GM21423 (cell line): ENCODE data around the gene ASTL.

Experiments
- ATAC-seq: cut with Tn5 transposase; IDR thresholded peaks from one replicate; pipeline ENCODE4 v1.9.1; 2021; ENCODE audit warnings: mild to moderate bottlenecking, moderate library complexity; ENCODE audit not compliant: unreplicated experiment

The ASTL gene

DNA sequence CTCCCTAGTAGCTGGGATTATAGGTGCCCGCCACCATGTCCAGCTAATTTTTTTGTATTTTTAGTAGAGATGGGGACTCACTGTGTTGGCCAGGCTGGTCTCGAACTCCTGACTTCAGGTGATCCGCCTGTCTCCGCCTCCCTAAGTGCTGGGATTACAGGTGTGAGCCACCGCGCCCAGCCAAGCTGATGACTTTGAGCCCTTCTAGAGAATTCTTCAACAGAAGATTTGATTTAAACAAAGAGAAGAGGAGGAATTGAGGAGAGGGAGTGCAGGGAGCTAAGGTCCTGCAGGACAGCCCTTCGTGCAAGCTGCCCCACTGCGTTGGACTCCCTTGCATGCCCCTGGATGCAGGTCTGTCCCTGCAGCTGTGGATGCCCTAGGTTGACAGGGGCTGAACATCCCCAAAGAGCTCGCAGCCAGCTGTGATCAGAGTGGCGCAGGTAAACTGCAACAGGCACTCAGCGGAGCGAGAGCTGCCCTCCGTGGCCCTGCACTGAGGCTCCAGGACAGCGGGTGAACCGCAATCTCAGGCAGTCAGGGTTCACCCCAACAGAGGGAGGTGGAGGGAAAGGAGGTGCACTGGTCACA, 35.6 kb downstream of the ASTL start:
- no peak for ATAC-seq

DNA sequence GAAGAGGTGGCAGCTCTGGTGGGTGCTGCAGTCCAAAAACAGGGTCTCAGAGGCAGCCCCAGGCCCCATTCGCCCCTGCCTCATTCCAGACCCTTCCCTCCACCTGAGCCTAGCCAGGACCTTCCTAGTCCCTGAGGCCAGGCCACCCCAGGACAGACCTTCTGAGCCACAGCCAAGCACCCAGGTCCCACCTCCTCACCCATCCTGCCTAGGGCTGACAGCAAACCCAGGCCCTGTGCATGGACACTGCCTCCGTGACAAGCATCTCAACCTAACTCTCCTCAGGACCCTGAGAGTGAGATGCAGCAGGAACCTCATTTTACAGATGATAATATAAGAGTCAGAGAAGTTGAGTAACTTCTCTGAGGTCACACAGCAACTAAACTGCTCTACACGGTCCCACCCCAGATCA, 37.4 kb downstream of the ASTL start:
- no peak for ATAC-seq

DNA sequence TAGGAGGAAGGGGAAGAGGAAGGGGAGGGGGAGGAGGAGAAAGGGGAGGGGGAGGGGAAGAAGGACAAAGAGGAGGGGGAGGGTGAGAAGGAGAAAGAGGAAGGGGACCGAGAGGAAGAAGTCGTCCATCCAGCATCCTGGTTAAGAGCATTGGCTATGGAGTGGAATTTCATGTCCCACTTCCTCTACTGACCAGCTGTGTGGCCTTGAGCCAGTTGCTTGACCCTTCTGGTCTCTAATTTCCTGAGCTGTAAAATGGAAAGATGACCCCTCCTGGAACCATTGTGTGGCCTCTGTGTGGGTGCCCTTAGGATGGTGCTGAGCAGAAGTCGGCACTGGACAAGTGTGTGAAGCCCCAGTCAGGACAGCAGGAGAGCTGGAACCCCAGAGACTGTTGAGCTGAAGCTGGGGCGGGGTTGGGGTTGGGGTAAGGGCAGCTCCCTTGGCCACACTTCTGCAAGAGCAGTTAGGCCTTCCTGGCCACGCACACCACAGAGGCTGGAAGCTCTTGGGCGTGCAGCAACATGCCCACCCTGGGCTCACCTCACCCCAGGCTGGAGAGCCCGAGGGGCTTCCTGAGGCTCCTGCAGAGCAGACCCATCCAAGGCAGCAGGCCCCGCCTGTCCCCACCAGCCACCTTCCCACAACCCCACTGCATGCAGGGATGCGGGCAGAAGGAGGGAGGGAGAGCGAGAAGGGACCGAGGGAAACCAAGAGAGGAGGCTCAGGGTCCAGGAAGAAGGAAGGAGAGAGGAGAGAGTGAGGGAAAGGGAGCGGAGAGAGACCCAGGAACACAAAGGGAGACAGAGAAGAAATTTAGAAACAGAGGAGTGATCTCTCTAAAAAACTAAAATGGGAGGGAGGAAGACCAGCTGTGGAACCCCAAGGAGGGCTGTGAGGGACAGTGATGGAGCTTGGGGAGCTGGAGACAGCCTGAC, 38.2 kb downstream of the ASTL start:
- no peak for ATAC-seq

DNA sequence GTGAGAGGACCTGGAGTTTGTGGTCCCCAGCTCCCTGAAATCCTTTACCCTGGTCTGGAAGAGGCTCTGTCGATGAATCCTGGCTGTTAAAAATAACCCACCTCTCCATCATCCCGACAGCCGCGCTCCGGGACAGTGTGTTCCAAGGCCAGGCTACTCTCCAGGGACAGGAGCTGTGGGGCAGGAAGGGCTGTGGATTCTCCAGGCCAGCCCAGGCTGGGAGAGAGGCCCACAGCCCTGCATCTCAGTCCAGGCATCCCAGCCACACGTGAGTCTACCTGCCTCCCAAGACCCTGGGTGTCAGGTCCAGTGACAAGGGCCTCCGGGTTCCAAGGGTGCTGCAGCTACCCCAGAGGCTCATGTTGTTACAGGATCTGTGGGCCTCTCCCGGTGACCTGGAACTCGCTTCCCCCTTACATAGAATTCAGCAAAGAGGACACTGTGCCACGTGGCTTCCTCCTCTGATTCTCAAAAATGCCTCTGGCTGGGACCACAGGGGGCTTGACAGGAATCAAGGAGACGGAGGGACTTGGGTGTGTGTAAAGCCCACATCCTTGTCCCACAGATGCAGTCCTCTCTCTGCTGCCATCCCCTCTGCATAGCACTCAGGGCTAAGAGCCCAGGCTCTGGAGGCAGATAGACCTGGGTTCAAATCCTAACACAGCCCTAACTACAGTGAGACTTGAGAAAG, 39.3 kb downstream of the ASTL start:
- ATAC-seq = no peak

DNA sequence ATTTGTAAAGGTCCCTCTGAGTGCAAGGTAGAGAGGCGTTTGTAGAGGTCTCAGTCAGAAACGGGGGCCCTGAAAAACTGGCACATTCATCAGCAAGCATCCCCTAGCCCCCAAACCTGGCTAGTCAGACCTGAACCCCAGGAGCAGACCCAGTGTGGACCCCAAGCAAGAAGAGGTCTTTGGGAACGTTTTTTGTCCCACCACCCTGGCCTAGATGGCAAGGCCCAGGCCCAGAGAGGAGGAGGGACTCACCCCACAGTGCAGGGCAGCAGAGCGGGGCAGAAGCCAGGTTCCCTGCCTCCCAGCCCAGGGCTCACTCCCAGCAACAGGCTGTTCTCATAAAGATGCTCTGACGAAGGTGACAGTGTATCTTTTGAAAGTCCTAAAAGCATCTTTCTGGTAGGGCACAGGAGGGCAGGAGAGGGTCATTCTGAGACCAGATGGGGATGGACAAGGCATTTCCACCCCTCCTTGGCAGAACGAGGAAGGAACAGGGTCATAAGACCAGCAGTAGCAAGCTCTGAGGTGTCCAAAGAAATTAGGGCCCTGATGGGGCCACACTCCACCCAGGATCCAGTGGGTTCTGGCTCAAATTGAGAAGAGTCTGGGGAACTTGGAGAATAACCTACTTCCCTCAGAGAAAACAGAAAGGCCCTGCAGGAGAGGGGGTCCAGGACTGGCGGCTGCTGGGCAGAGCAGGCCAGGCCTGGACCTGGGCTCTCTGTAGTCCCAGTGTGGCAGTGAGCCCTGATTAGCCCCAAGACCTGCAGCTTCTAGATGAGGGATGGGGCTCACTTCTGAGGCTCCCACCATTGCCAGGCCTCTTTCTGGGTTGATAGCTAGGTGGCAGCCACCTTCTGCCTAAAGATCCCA, 40.1 kb downstream of the ASTL start:
- no peak for ATAC-seq

DNA sequence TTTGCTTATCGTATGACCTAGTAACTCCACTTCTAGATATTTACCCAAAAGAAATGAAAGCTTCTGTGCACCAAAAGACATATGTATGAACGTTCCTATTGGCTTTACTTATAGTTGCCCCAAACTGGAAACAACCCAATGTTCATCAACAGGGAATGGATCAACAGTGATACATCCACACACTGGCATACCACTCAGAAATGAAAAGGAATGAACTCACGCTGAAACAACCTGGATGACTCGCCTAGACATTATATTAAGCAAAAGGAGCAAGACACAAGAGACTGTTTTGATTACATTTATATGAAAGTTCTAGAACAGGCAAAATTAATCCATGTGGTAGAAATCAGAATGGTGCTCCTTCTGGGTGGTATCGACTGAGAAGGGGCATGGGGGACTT, 40.9 kb downstream of the ASTL start:
- no peak for ATAC-seq

DNA sequence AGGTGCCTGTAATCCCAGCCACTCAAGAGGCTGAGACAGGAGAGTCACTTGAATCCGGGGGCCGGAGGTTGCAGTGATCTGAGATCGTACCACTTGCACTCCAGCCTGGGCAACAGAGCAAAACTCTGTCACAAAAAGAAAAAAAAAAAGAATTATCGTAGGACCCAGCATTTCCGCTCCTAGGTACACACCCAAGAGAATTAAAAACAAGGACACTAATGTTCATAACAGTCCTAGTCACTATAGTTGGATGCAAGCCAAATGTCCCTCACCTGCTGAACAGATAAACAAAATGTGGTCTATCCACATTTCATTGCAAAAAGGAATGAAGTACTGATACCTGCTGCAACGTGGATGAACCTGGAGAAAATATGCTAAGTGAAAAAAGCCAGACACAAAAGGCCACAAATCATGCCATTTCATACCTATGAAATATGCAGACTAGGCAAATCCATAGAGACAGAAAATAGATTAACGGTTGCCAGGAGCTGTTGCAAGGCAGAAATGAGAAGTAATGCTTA, 43.1 kb downstream of the ASTL start:
- no peak for ATAC-seq

DNA sequence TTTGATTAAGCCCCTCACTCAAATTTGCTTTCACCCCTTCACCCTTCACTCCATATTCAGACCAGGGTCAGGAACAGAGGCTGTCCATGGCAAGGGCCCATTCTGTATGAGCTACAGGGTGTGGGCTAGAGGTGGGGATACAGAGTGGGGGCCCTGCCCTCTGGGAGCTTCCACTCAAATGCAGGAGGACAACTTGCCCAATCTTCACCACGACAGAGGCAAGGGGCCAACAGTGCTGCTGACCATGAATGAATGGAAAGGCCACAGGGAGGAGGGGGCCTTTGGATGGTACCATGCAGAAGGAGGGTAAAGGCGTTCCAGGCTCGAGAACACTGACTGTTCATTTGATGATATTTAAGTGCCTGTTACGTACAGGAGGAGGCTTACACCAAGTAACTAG, 44.8 kb downstream of the ASTL start:
- ATAC-seq = no peak

DNA sequence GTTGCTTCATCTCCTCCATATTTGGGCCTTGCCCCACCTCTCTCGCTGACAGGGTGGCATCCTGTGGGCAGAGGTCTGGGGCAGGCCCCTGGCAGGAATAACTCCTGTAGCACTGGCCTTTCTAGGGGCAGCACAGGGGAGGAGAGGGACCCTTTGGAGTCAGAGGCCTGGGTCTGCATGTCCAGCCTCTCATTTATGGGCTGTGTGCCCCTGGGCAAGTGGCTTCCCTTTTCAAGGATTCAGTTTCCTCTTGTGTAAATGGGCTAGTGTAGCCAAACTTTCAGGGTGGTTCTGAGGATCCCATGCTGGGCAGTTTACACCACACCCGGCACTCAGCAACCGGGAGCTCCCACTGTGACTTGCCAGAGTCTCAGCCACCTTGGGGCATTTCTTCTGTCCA, 45.4 kb downstream of the ASTL start:
- ATAC-seq = no peak

DNA sequence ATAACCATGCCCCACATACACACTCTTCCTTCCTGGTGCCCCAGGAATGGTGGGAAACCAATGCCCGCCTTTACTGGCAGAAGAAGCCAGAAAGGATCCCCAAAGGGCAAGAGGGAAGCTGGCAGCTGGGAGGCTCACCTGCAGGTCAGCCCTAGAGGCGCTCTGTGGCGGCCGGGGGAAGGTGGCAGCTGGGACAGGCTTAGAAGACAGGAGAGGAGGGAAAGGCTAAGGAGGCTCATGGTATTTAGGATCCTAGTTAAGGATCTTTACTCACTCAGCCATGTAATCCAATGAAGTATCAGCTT, 45.8 kb downstream of the ASTL start:
- no peak for ATAC-seq

DNA sequence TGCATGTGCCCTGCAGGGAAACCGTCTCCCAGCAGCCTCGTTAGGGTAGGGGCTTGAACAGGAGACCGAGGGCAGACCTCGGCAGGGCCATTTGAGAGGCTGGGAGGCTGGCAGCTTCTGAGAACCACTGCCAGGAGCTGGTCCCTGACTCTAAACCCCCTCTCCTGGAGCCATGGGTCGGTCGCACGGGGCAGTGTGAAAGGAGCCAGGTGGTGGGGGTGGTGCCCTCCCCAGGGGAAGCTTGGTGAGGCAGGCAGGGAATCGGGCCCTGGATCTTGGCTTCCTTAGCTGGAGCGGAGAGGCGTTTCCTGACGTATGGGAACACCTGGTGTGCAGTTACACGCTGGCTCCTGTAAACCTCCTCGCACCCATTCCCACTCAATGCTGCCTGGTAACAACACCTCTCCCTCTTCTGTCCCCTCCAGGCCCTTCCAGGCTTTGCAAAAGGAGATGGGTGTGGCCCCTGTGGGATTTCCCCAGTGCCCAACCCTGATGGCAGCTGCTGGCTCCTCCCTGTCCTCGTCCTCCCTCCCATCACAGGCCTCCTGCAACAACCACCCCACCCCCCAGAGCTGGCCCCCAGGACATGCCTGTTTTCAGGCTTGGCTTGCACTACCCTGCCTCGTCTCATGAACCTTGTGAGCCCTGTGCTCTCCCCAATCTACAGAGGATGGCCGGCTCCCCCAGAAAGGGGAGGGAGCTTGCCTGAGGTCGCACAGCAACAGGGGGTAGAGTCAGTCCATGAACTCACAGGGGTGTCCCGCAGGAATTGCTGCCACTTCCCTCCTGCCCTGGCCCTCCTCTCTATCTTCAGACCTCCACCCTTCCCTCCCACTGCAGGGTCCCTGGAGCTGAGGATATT, 46.4 kb downstream of the ASTL start:
- no peak for ATAC-seq

DNA sequence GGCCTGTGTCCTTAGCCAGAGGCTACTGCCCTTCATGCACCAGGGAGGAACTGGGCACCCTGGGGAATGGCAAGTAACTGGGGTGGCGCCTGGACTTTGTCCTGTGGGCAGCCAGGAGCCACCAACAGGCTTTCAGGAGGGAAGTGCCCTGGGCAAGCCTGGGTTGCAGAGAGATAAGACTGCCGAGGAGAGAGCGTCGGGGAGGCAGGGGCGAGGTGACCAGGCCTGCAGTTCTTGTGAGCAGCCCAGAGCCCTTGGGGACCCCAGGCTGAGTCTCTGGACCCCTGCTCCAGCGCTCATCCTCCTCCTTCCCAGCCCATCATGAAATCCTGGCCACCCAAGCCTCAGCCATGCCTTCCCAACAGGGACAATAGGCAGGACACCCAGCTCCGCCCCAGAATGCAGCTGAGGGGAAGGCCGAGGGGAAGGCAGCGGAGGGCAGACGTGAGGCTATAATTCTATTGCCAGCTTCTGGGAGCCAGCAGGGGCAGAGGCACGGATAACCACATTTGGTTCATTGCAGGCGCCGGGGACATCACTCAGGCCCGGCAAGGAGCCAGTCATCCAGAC, 47.1 kb downstream of the ASTL start:
- no peak for ATAC-seq

DNA sequence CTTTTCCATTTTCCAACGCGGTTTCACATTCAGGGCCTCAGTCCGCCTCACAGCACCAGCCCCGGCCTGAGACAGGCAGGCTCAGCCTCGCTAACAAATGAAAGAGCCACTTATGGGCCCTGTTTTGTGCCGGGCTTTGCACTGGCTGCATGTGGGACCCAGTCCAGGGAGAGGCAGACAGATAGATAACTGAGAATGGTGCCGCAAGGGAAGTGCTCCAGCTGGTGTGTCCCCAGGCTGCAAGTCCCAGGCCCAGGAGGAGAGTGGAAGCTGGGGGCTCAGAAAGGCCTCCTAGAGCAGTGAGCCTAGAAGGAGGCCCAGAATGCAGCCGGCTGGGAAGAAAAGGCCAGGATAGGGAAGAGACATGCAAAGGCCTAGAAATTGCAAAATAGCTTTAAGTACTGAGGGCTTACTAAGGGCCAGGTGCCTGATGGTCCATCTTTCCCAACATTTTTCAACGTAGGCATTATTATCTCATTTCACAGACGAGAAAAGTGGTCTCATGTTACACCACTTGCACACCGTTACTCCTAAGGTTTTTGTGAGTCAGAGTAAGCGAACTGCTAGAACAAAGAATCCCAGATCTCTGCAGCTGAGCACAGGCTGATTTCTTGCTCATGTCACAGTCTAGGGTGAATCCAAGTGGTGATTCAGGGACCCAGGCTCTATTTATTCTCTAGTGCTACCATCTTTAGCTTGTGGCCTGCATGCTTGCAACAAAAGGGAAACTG, 47.9 kb downstream of the ASTL start:
- ATAC-seq = no peak

DNA sequence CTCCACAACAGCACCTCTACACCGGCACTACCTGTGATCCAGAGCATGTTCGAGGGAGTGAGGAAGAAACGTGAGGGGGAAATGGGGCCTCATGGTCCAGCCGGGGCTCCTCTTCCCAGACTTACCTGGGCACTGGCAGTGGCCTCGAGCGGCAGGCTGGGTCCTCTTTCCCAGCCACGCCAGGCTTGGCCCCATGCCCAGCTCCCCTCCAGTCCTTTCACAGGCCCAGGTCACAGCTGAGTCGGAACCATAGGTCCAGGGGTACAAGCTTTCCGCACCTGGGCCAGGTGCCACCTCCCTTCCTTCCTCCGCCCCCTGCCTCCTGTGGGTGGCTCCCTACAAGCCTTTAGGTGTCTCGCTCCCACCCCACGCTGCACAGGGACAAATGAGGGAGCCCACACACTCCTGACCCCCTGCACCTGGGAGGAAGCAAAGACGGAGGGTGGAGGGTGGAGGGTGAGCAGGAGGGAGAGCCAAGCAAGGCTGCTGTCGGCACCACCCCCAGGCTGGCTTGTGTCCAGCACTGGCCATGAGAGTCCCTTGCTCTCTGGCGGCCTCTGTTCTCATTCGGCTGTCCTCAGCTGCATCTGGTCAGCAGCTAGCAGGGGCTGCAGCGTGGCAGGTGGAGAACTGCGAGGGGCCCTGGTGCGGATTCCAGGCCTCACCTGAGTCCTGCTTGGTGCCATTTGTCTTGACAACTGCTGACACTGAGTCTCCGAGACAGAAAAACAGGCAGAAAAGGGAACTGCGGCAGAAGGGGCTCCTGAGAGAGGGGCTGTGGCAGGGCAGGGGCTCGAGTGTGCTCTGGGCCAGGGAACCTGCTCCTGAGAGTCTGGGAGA, 48.7 kb downstream of the ASTL start:
- ATAC-seq = no peak

DNA sequence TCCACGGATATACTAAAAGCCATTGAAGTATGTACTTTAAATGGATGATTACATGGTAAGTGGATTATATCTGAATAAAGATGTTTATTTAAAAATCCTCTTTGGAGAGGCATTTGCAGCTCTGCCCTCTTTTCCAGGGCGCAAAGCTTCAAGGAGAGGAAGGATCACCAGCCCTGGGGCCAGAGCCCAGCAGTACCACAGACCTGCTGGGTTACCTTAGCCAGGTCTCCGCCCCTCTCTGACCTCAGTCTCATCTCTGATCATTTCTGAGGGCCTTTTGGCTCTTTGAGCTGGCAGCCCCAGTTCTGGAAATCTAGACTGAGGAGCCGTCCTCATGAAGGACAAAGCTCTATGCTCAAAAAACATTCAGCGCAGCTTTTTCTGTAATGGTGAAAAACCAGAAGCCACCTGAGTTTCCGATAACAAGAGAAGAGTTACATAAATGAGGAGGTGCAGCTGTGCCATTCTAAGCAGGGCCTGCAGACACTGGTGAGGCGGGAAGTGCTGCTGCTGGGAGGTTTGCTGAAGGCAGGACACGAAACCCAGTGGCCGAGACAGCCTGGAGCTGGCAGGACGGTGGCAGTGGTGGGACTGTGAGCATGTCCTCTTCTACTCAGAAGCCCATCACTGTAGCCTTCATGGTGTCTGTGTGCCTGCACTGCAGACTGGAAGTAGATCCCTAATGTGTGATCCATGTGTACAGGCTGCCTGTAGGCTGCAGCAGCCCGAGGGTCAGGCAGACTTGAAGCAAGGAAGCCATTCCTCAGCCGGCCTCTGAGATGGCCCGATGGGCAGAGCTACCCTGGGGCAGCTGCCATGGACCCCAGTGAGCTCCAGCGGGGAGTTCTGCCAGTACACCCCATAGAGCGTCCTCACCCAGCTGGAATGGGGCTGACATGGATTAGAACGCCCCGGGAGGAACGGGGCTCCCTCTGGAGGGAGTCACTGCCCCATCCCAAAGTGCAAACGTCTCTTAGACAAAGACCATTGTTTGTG, 49.7 kb downstream of the ASTL start:
- ATAC-seq = no peak

DNA sequence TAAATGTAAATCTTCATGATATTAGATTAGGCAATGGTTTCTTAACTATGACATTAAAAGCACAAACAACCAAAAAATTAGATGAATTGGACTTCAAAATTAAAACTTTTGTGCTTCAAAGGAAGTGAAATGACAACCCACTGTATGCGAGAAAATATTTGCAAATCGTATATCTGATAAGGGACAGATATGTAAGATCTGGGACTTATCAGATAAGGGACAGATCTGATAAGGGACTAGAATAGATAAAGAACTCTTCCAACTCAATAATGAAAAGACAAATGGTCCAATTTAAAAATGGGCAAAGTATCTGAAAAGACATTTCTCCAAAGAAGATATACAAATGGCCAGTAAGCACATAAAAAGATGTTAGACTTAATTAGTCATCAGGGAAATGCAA, 51.2 kb downstream of the ASTL start:
- ATAC-seq = no peak
